Bronchial epithelial cell (primary cell): ENCODE measurements around the gene ASAH2. TPM values are rescaled to one million over a fixed set of nuclear protein-coding genes. Genes with fewer than 3 reads are reported as not detected.
A peak's percentile ranks its signal among the peaks of the same experiment; 100 is the strongest.

Experiments used
- DNase-seq: peaks from one replicate; pipeline ENCODE4 v3.0.0-alpha.2; 2010; ENCODE audit warnings: low read depth
- FAIRE-seq: peaks from 2 replicates; lab custom pipeline; 2011; peaks lifted over from hg19 to GRCh38; lab: Jason Lieb, UNC
- H3K27me3 ChIP-seq: 2 replicates; pipeline ENCODE4 v1.5.1; 2011; ENCODE audit warnings: low read length; ENCODE audit not compliant: control insufficient read depth, insufficient read depth
- H3K36me3 ChIP-seq: 2 replicates; pipeline ENCODE4 v1.5.1; 2011; ENCODE audit warnings: low read length; ENCODE audit not compliant: control insufficient read depth, insufficient read depth
- H3K4me3 ChIP-seq: 2 replicates; pipeline ENCODE4 v1.5.1; 2011; ENCODE audit warnings: mild to moderate bottlenecking, low read depth, low read length, control low read depth
- CTCF ChIP-seq: IDR thresholded peaks from 2 replicates; pipeline ENCODE4 v1.5.1; 2011; ENCODE audit warnings: mild to moderate bottlenecking, moderate library complexity, low read length, control low read depth, inconsistent platforms; ENCODE audit not compliant: insufficient read depth, severe bottlenecking
- total RNA-seq: library from RNA; depleted of rRNA; stranded (reverse); fragments of >200 nt; gene quantifications from 2 replicates; pipeline ENCODE4 v1.2.1, GENCODE V29; 2014

The ASAH2 gene
- total RNA-seq, 1 donor from 2014 or later = 1.6 TPM

GRCh38 chr10:50291261-50291850 lies 40.0 kb upstream of the ASAH2 start:
- TF ChIP-seq CTCF = peak; percentile 52
- peak; percentile 19 for DNase-seq
- no peaks in the 10 kb centered on the region for H3K36me3 ChIP-seq
- no peak overlapping the region for H3K4me3 ChIP-seq
- FAIRE-seq = no peak
- no peaks in the 10 kb centered on the region for H3K27me3 ChIP-seq

GRCh38 chr10:50289196-50289595 lies 37.9 kb upstream of the ASAH2 start:
- Histone ChIP-seq H3K36me3 (no peaks in the 10 kb centered on the region), H3K27me3 (no peaks in the 10 kb centered on the region), H3K4me3 (no peak overlapping the region)
- no peak for FAIRE-seq
- no peak for DNase-seq
- TF ChIP-seq CTCF = no peak

GRCh38 chr10:50286996-50287803 lies 35.9 kb upstream of the ASAH2 start:
- FAIRE-seq = no peak
- H3K4me3 ChIP-seq = no peak overlapping the region
- no peak for DNase-seq

GRCh38 chr10:50286517-50286916 lies 35.2 kb upstream of the ASAH2 start:
- FAIRE-seq = no peak
- no peak for TF ChIP-seq CTCF
- Histone ChIP-seq H3K36me3 (no peaks in the 10 kb centered on the region), H3K27me3 (peaks cover 2% of the 10 kb centered on the region), H3K4me3 (no peak overlapping the region)
- no peak for DNase-seq

More at GRCh38 chr10:50286996-50287803, 35.9 kb upstream of the ASAH2 start:
- peaks cover 2% of the 10 kb centered on the region for H3K27me3 ChIP-seq
- no peaks in the 10 kb centered on the region for H3K36me3 ChIP-seq
- TF ChIP-seq CTCF = no peak

GRCh38 chr10:50281967-50282522 lies 30.7 kb upstream of the ASAH2 start:
- H3K27me3 ChIP-seq = peaks cover 2% of the 10 kb centered on the region
- no peak overlapping the region for H3K4me3 ChIP-seq
- FAIRE-seq (no peak), DNase-seq (no peak)
- H3K36me3 ChIP-seq = no peaks in the 10 kb centered on the region
- TF ChIP-seq CTCF = no peak
